H1 (cell line): ENCODE measurements around the gene CNOT6L. TPM values are rescaled to one million over a fixed set of nuclear protein-coding genes. Genes with fewer than 3 reads are reported as not detected.

Experiments
- CTCF ChIA-PET: fragments of 300-600 bp; sonication (Branson Sonifier 250); formaldehyde crosslinking; loops from one replicate; lab custom pipeline; 2021; ENCODE audit not compliant: partially characterized antibody; lab: Charles Lee
- POLR2A ChIA-PET: fragments of 300-600 bp; sonication (Branson Sonifier 250); formaldehyde crosslinking; loops from one replicate; lab custom pipeline; 2021; ENCODE audit warnings: inconsistent platforms; ENCODE audit not compliant: partially characterized antibody; lab: Charles Lee
- DNase-seq, 2 experiments: peaks; one replicate each; pipeline versions ENCODE4 v3.0.0 to v3.0.0-alpha.2; 2010 to 2022; ENCODE audit warnings: low spot score in 2 of 2, low read depth in 1 of 2, mixed read lengths in 1 of 2
- FAIRE-seq: peaks from 2 replicates; lab custom pipeline; 2011; peaks lifted over from hg19 to GRCh38; lab: Jason Lieb, UNC
- H2AFZ ChIP-seq: 2 replicates; pipeline ENCODE4 v1.8.1; 2012; ENCODE audit warnings: low read length, inconsistent platforms
- H2AK5ac ChIP-seq: 2 replicates; pipeline ENCODE4 v1.6.1; 2013; ENCODE audit warnings: low read depth, low read length
- H2BK120ac ChIP-seq: replicated peaks from 2 replicates; pipeline ENCODE3; 2013; ENCODE audit warnings: low read depth, low read length, inconsistent platforms
- H2BK12ac ChIP-seq: 2 replicates; pipeline ENCODE4 v1.6.1; 2013; ENCODE audit warnings: low read depth, low read length
- H2BK15ac ChIP-seq: 2 replicates; pipeline ENCODE4 v1.6.1; 2013; ENCODE audit warnings: low read length
- H2BK20ac ChIP-seq: 2 replicates; pipeline ENCODE4 v1.6.1; 2013; ENCODE audit warnings: low read length
- H2BK5ac ChIP-seq: 2 replicates; pipeline ENCODE4 v1.6.1; 2013; ENCODE audit warnings: low read depth, low read length
- H3K14ac ChIP-seq: 2 replicates; pipeline ENCODE4 v1.6.1; 2013; ENCODE audit warnings: inconsistent platforms; ENCODE audit not compliant: insufficient read length
- H3K18ac ChIP-seq: 2 replicates; pipeline ENCODE4 v1.6.1; 2013; ENCODE audit warnings: low read length; ENCODE audit errors: extremely low read depth
- H3K23ac ChIP-seq: 2 replicates; pipeline ENCODE4 v1.6.1; 2013; ENCODE audit warnings: inconsistent platforms; ENCODE audit not compliant: insufficient read length
- H3K23me2 ChIP-seq: 2 replicates; pipeline ENCODE4 v1.6.1; 2013; ENCODE audit warnings: low read depth, low read length
- H3K27ac ChIP-seq: 2 replicates; pipeline ENCODE4 v1.6.1; 2011; ENCODE audit warnings: low read depth, low read length, inconsistent platforms
- H3K27me3 ChIP-seq, 4 experiments: replicated peaks in 1 of 4; 1 replicate in 1 of 4; 2 replicates in 3 of 4; pipeline versions ENCODE4 v1.6.1 to v1.8.1; 2011 to 2013; ENCODE audit warnings: low read length in 3 of 4, mild to moderate bottlenecking in 3 of 4, inconsistent platforms in 2 of 4, mixed read lengths in 2 of 4, moderate library complexity in 1 of 4; ENCODE audit not compliant: control insufficient read depth in 3 of 4, insufficient read depth in 3 of 4; ENCODE audit errors: extremely low read depth in 1 of 4
- H3K36me3 ChIP-seq, 4 experiments: 2 replicates each; pipeline versions ENCODE4 v1.6.1 to v1.8.1; 2011 to 2013; ENCODE audit warnings: mild to moderate bottlenecking in 4 of 4, low read length in 3 of 4, moderate library complexity in 2 of 4, control low read depth in 1 of 4, inconsistent platforms in 1 of 4; ENCODE audit not compliant: insufficient read depth in 4 of 4, control insufficient read depth in 2 of 4
- H3K4ac ChIP-seq: replicated peaks from 2 replicates; pipeline ENCODE3; 2013; ENCODE audit warnings: low read length, low read depth, mixed read lengths, inconsistent platforms; ENCODE audit not compliant: insufficient read length
- H3K4me1 ChIP-seq, 4 experiments: replicated peaks in 1 of 4; 1 replicate in 1 of 4; 2 replicates in 3 of 4; pipeline versions ENCODE4 v1.6.1 to v1.8.1; 2011 to 2013; ENCODE audit warnings: low read length in 3 of 4, inconsistent platforms in 2 of 4, mixed read lengths in 1 of 4; ENCODE audit not compliant: insufficient read depth in 4 of 4, control insufficient read depth in 3 of 4
- H3K4me2 ChIP-seq, 2 experiments: 2 replicates each; pipeline versions ENCODE4 v1.6.1 to v1.8.1; 2011 to 2013; ENCODE audit warnings: low read depth in 2 of 2, low read length in 2 of 2, control low read depth in 1 of 2, inconsistent platforms in 1 of 2, mild to moderate bottlenecking in 1 of 2; ENCODE audit not compliant: insufficient read depth in 1 of 2
- H3K4me3 ChIP-seq, 4 experiments: fragments of 200-600, 300-600 bp in 1 of 4; sonication (generic), shearing (Covaris generic), sonication (Bioruptor Twin) in 1 of 4; 2 replicates each; pipeline versions ENCODE4 v1.5.1 to v1.8.1; 2011 to 2016; ENCODE audit warnings: low read length in 4 of 4, low read depth in 3 of 4, control low read depth in 2 of 4, inconsistent platforms in 2 of 4, mild to moderate bottlenecking in 2 of 4, mixed read lengths in 1 of 4, moderate library complexity in 1 of 4; ENCODE audit not compliant: insufficient read depth in 2 of 4; ENCODE audit errors: extremely low read depth in 1 of 4
- H3K56ac ChIP-seq: replicated peaks from 2 replicates; pipeline ENCODE3; 2013; ENCODE audit warnings: low read depth, mild to moderate bottlenecking, mixed read lengths, low read length, inconsistent platforms; ENCODE audit not compliant: insufficient read length
- H3K79me1 ChIP-seq: 2 replicates; pipeline ENCODE4 v1.6.1; 2013; ENCODE audit warnings: low read depth, low read length, control low read depth
- H3K79me2 ChIP-seq, 2 experiments: 2 replicates each; pipeline versions ENCODE4 v1.6.1 to v1.8.1; 2012 to 2013; ENCODE audit warnings: low read length in 2 of 2, mild to moderate bottlenecking in 2 of 2, inconsistent platforms in 1 of 2; ENCODE audit not compliant: insufficient read depth in 2 of 2, control insufficient read depth in 1 of 2
- H3K9ac ChIP-seq, 4 experiments: replicated peaks in 1 of 4; 1 replicate in 1 of 4; 2 replicates in 3 of 4; pipeline versions ENCODE4 v1.6.1 to v1.8.1; 2011 to 2013; ENCODE audit warnings: low read depth in 3 of 4, low read length in 3 of 4, control low read depth in 2 of 4, mild to moderate bottlenecking in 2 of 4, moderate library complexity in 2 of 4, inconsistent platforms in 1 of 4; ENCODE audit errors: extremely low read depth in 1 of 4
- H3K9me3 ChIP-seq, 2 experiments: 2 replicates each; pipeline versions ENCODE4 v1.6.1 to v1.8.1; 2012 to 2013; ENCODE audit warnings: mild to moderate bottlenecking in 2 of 2, moderate library complexity in 2 of 2, control low read depth in 1 of 2, inconsistent platforms in 1 of 2, low read depth in 1 of 2, low read length in 1 of 2, mixed read lengths in 1 of 2; ENCODE audit not compliant: insufficient read depth in 2 of 2
- H4K20me1 ChIP-seq, 2 experiments: replicated peaks in 1 of 2; 2 replicates each; pipeline versions ENCODE3 to v1.8.1; 2011 to 2013; ENCODE audit warnings: inconsistent platforms in 2 of 2, low read length in 2 of 2, mild to moderate bottlenecking in 1 of 2; ENCODE audit not compliant: insufficient read depth in 2 of 2, control insufficient read depth in 1 of 2
- H4K5ac ChIP-seq: 2 replicates; pipeline ENCODE4 v1.6.1; 2013; ENCODE audit warnings: low read length, low read depth, mixed read lengths, inconsistent platforms; ENCODE audit not compliant: insufficient read length
- H4K8ac ChIP-seq: 2 replicates; pipeline ENCODE4 v1.8.0; 2013; ENCODE audit warnings: mild to moderate bottlenecking, moderate library complexity, low read length, inconsistent platforms; ENCODE audit not compliant: insufficient read depth; ENCODE audit errors: extremely low read depth
- H4K91ac ChIP-seq: replicated peaks from 2 replicates; pipeline ENCODE3; 2013; ENCODE audit warnings: low read length, mixed read lengths, inconsistent platforms; ENCODE audit not compliant: insufficient read length
- CEBPB ChIP-seq: IDR thresholded peaks from 2 replicates; pipeline ENCODE4 v1.6.1; 2012; ENCODE audit warnings: low read depth, low read length
- CHD2 ChIP-seq: IDR thresholded peaks from 2 replicates; pipeline ENCODE4 v1.6.1; 2012; ENCODE audit warnings: low read length, improper control_type of control experiment
- CREB1 ChIP-seq: IDR thresholded peaks from 2 replicates; pipeline ENCODE4 v1.6.1; 2012; ENCODE audit warnings: inconsistent platforms
- GABPA ChIP-seq: IDR thresholded peaks from 2 replicates; pipeline ENCODE4 v1.6.1; 2011; ENCODE audit warnings: mild to moderate bottlenecking, low read length, moderate library complexity, borderline replicate concordance; ENCODE audit not compliant: insufficient read depth
- HDAC6 ChIP-seq: IDR thresholded peaks from one replicate; pipeline ENCODE4 v1.7.1; 2012; ENCODE audit warnings: low read depth, mild to moderate bottlenecking, inconsistent platforms, low read length, moderate library complexity
- KDM4A ChIP-seq: IDR thresholded peaks from one replicate; pipeline ENCODE4 v1.7.1; 2012; ENCODE audit warnings: low read depth, mild to moderate bottlenecking, moderate library complexity, low read length, inconsistent platforms; ENCODE audit not compliant: severe bottlenecking
- PHF8 ChIP-seq: fragments of 200-600 bp; sonication (generic); conservative IDR thresholded peaks from 2 replicates; pipeline ENCODE4 v1.7.1; 2012; ENCODE audit warnings: low read depth, mild to moderate bottlenecking, inconsistent platforms, low read length, moderate library complexity
- RBBP5 ChIP-seq: IDR thresholded peaks from 2 replicates; pipeline ENCODE4 v1.7.1; 2012; ENCODE audit warnings: low read depth, mild to moderate bottlenecking, inconsistent platforms, low read length, moderate library complexity, borderline replicate concordance
- SAP30 ChIP-seq: fragments of 300-600 bp; sonication (generic); IDR thresholded peaks from 2 replicates; pipeline ENCODE4 v1.7.1; 2012; ENCODE audit warnings: low read length, moderate library complexity, mild to moderate bottlenecking, inconsistent platforms; ENCODE audit not compliant: insufficient read depth, insufficient replicate concordance
- TAF1 ChIP-seq: IDR thresholded peaks from 2 replicates; pipeline ENCODE4 v1.6.1; 2011; ENCODE audit warnings: mild to moderate bottlenecking, low read depth, low read length
- TAF7 ChIP-seq: optimal IDR thresholded peaks from 2 replicates; pipeline ENCODE3; 2011; ENCODE audit warnings: low read depth, mild to moderate bottlenecking, inconsistent platforms, low read length, moderate library complexity, borderline replicate concordance
- ZNF274 ChIP-seq: IDR thresholded peaks from 2 replicates; pipeline ENCODE4 v1.7.0; 2012; ENCODE audit warnings: low read length, borderline replicate concordance; ENCODE audit errors: extremely low read depth
- WGBS, 2 experiments: shearing (Covaris generic) in 1 of 2; methylation state at CpG; one replicate each; pipeline versions ENCODE4 v1.1.6 to v1.1.7; 2013 to 2015; ENCODE audit warnings: low lambda C conversion rate in 2 of 2, mixed read lengths in 2 of 2, inconsistent platforms in 1 of 2, low coverage in 1 of 2, missing lambda C conversion rate in 1 of 2; ENCODE audit not compliant: insufficient replicate concordance in 2 of 2, insufficient coverage in 1 of 2, insufficient read length in 1 of 2; ENCODE audit errors: extremely low coverage in 1 of 2, missing lambda C conversion rate in 1 of 2; 5-methylcytosine and 5-hydroxymethylcytosine counted together
- polyA plus RNA-seq, 7 experiments: library from polyadenylated mRNA; depleted of rRNA in 3 of 7; stranded (reverse) in 5 of 7; unstranded in 2 of 7; fragments of >200 nt in 5 of 7; fragments of 200-250 nt in 2 of 7; gene quantifications; 1 replicate in 5 of 7; 2 replicates in 1 of 7; 4 replicates in 1 of 7; pipeline versions ENCODE4 v1.2.1 to v1.2.3, GENCODE V29; 2011 to 2013; ENCODE audit warnings: missing spikeins in 2 of 7, mixed read lengths in 2 of 7
- total RNA-seq: library from RNA; stranded (reverse); fragmentation: NEBNext Ultra II Directional; extraction: Animal tissue kit (Norgen Biotek cat#: 25700); gene quantifications from 2 replicates; pipeline ENCODE4 v1.2.1, GENCODE V29; 2021

The CNOT6L gene
- total and polyA plus RNA-seq, 2 of the 8 experiments (the other 6 are each of a cell fraction or from before 2014, with no cell fraction given), result 2.0 to 22.4 TPM

DNA sequence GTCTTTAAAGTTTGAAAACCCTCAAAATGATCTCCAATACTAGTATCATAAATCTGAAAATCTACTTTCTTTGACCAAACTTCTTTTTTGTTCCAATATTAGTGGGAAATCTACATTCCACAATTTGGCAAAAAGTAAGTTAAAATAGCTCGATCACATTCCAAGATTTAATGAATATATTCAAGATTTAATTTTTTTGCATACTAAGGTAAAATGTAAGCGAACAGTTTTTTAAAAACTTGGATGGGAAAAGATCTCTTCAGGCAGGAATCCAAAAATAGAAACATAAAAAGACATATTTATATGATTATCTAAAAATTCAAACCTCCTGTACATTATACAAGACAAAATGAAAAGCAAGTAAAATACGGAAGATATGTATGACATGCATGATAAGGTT is 31.2 kb downstream of the CNOT6L start:
- TF ChIP-seq CEBPB (no peak), GABPA (no peak), ZNF274 (no peak), CHD2 (no peak), TAF1 (no peak), PHF8 (no peak), SAP30 (no peak), TAF7 (no peak), KDM4A (no peak), RBBP5 (no peak), HDAC6 (no peak), CREB1 (no peak)
- Histone ChIP-seq H2BK12ac (no peak overlapping the region), H3K9me3 (no peaks in the 10 kb centered on the region), H4K91ac (no peak overlapping the region), H3K79me2 (no peaks in the 10 kb centered on the region), H2AFZ (no peak overlapping the region), H2BK5ac (no peak overlapping the region), H3K27ac (no peak overlapping the region), H3K56ac (no peak overlapping the region), H2BK15ac (no peak overlapping the region), H4K20me1 (no peaks in the 10 kb centered on the region), H4K8ac (no peak overlapping the region), H3K14ac (no peak overlapping the region), H3K36me3 (no peaks in the 10 kb centered on the region), H3K23ac (no peak overlapping the region), H2BK20ac (no peak overlapping the region), H3K4me2 (no peak overlapping the region), H2AK5ac (no peak overlapping the region), H3K79me1 (no peaks in the 10 kb centered on the region; the same call in 1 of the 2 replicates), H3K27me3 (no peaks in the 10 kb centered on the region), H3K4ac (no peak overlapping the region), H3K18ac (no peak overlapping the region), H3K4me1 (no peaks in the 10 kb centered on the region), H3K4me3 (no peak overlapping the region), H2BK120ac (no peak overlapping the region), H3K9ac (no peak overlapping the region), H3K23me2 (no peaks in the 10 kb centered on the region; the same call in 1 of the 2 replicates), H4K5ac (no peak overlapping the region)
- FAIRE-seq, result no peak
- POLR2A ChIA-PET, result no interaction called here
- CTCF ChIA-PET, result no interaction called here
- WGBS, 2 experiments, result 93% methylated on average over 3 of the region's 3 CpGs; no CpG with 5 or more reads in 1 of the 2 experiments
- DNase-seq, result no peak
